ENCODE results near the gene STAT6. TPM values are rescaled to one million over a fixed set of nuclear protein-coding genes. Genes with fewer than 3 reads are reported as not detected.
A peak's percentile ranks its signal among the peaks of the same experiment; 100 is the strongest.
"Not testable (repeated sequence)": the region's sequence is repeated elsewhere in the genome, so short reads cannot be mapped to it uniquely, and the experiment has no call there.

STAT6 gene
- total RNA-seq, 1 experiment from 2014 or later, result not detected

- DNase-seq (ENCODE audit: low read depth), result peak; percentile 90
These were observed 22.6 kb downstream of the STAT6 start, which contains the start of gene NAB2 for GRCh38 chr12:57088354-57089270. TSS of gene NAB2 (plus strand) at chr12:57089114. CDS start at chr12:57089272, 158 bp downstream.

- DNase-seq (ENCODE audit: low read depth), result peak; percentile 93
These were observed 23.3 kb downstream of the STAT6 start for GRCh38 chr12:57087691-57088353.

- peak; percentile 82 for DNase-seq (ENCODE audit: low read depth)
These were observed 24.0 kb downstream of the STAT6 start for GRCh38 chr12:57087010-57087690.

- DNase-seq (ENCODE audit: low read depth), result peak; percentile 65
These were observed 24.6 kb downstream of the STAT6 start for GRCh38 chr12:57086493-57087009.

GRCh38 chr12:57085999-57086492 lies 25.1 kb downstream of the STAT6 start:
- DNase-seq (ENCODE audit: low read depth), result no peak

- no peak for DNase-seq (ENCODE audit: low read depth)
These were observed 30.3 kb downstream of the STAT6 start for GRCh38 chr12:57080855-57081254.

GRCh38 chr12:57079821-57080220 lies 31.3 kb downstream of the STAT6 start:
- peak; percentile 19 for DNase-seq (ENCODE audit: low read depth)

- DNase-seq (ENCODE audit: low read depth), result peak; percentile 100
These were observed 32.4 kb downstream of the STAT6 start, which contains the start of gene NEMP1 for GRCh38 chr12:57078519-57079404. TSS of gene NEMP1 (minus strand) at chr12:57078791. CDS start at chr12:57078745, 46 bp downstream.

GRCh38 chr12:57073566-57074450 lies 37.4 kb downstream of the STAT6 start:
- not testable (repeated sequence) for DNase-seq (ENCODE audit: low read depth)

- DNase-seq (ENCODE audit: low read depth), result no peak
These were observed 38.5 kb downstream of the STAT6 start for GRCh38 chr12:57072661-57073060.

- DNase-seq (ENCODE audit: low read depth), result peak; percentile 71
These were observed 41.6 kb downstream of the STAT6 start for GRCh38 chr12:57069523-57069922.

- no peak for DNase-seq (ENCODE audit: low read depth)
These were observed 44.9 kb downstream of the STAT6 start for GRCh38 chr12:57066245-57066644.

- DNase-seq (ENCODE audit: low read depth), result no peak
These were observed 47.0 kb downstream of the STAT6 start for GRCh38 chr12:57063991-57064685.

- DNase-seq (ENCODE audit: low read depth), result no peak
These were observed 52.7 kb downstream of the STAT6 start for GRCh38 chr12:57058454-57058853.

GRCh38 chr12:57057067-57057751 lies 54.0 kb downstream of the STAT6 start:
- no peak for DNase-seq (ENCODE audit: low read depth)

- no peak for DNase-seq (ENCODE audit: low read depth)
These were observed 55.3 kb downstream of the STAT6 start for GRCh38 chr12:57055824-57056223.

GRCh38 chr12:57053901-57054300 lies 57.3 kb downstream of the STAT6 start:
- DNase-seq (ENCODE audit: low read depth), result not testable (repeated sequence)

- DNase-seq (ENCODE audit: low read depth), result not testable (repeated sequence)
These were observed 58.0 kb downstream of the STAT6 start for GRCh38 chr12:57053146-57053545.

Measured in M059J (cell line).